ENCODE data around the gene LRRC75A.

GRCh38 chr17:16422416-16422815, 69.6 kb downstream of the LRRC75A start:
- TF ChIP-seq POLR2AphosphoS5 (IDR thresholded peaks at IDR 0.05; ENCODE audit: low read depth, low read length) (no peak), CTCF (IDR thresholded peaks at IDR 0.05; ENCODE audit: control extremely low read depth in 1 of 3, insufficient read depth in 1 of 3, low read depth in 1 of 3, low read length in 3 of 3) (no peak), TCF12 (IDR thresholded peaks at IDR 0.05; ENCODE audit: low read depth, low read length) (no peak), SIRT6 (IDR thresholded peaks at IDR 0.05; ENCODE audit: low read length) (no peak), TEAD4 (IDR thresholded peaks at IDR 0.05; ENCODE audit: low read depth, low read length) (no peak), RNF2 (IDR thresholded peaks at IDR 0.05; ENCODE audit: borderline replicate concordance, low read depth, low read length, missing control alignments, poor library complexity, severe bottlenecking) (no peak), EGR1 (IDR thresholded peaks at IDR 0.05; ENCODE audit: borderline replicate concordance, low read depth, low read length) (no peak), HDAC6 (IDR thresholded peaks at IDR 0.05; ENCODE audit: low read depth, low read length) (no peak), EZH2 (IDR thresholded peaks at IDR 0.05; ENCODE audit: low read depth, low read length, severe bottlenecking) (no peak), EP300 (IDR thresholded peaks at IDR 0.05; ENCODE audit: borderline replicate concordance in 1 of 2, low read depth in 2 of 2, low read length in 2 of 2) (no peak), POLR2A (IDR thresholded peaks at IDR 0.05; ENCODE audit: control extremely low read depth in 1 of 2, low read depth in 2 of 2, low read length in 2 of 2) (no peak)

Data from H1 (cell line).